ENCODE data around the gene FAM163B.

DNA sequence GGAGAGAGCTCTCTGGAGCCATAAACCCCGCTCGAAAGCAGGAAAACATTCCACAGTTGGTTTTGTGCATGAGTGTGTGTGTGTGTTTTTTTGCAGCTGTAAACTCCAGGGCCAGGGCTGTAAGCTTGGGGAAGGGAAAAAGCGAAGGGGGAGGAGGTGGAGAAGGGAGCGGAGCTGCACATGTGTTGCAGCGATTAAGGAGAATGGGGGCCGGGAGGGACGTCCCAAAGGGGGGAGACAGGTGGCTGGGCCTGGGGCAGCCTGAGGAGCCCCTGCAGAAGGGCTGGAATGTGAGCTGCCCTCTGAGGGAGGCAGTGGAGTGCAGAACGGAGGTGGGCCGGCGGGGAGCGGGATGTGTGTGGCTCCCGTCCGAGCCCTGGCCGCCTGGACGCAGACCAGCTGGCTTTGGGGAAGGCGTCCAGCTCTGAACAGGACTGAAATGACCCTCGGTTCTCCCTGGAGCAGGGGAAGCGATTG is 81.7 kb downstream of the FAM163B start:
- TF ChIP-seq, protein P1, sequence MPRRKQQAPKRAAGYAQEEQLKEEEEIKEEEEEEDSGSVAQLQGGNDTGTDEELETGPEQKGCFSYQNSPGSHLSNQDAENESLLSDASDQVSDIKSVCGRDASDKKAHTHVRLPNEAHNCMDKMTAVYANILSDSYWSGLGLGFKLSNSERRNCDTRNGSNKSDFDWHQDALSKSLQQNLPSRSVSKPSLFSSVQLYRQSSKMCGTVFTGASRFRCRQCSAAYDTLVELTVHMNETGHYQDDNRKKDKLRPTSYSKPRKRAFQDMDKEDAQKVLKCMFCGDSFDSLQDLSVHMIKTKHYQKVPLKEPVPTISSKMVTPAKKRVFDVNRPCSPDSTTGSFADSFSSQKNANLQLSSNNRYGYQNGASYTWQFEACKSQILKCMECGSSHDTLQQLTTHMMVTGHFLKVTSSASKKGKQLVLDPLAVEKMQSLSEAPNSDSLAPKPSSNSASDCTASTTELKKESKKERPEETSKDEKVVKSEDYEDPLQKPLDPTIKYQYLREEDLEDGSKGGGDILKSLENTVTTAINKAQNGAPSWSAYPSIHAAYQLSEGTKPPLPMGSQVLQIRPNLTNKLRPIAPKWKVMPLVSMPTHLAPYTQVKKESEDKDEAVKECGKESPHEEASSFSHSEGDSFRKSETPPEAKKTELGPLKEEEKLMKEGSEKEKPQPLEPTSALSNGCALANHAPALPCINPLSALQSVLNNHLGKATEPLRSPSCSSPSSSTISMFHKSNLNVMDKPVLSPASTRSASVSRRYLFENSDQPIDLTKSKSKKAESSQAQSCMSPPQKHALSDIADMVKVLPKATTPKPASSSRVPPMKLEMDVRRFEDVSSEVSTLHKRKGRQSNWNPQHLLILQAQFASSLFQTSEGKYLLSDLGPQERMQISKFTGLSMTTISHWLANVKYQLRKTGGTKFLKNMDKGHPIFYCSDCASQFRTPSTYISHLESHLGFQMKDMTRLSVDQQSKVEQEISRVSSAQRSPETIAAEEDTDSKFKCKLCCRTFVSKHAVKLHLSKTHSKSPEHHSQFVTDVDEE (CRISPR knock-in tag; IDR thresholded peaks at IDR 0.05), result no peak
- TF ChIP-seq, protein P2, sequence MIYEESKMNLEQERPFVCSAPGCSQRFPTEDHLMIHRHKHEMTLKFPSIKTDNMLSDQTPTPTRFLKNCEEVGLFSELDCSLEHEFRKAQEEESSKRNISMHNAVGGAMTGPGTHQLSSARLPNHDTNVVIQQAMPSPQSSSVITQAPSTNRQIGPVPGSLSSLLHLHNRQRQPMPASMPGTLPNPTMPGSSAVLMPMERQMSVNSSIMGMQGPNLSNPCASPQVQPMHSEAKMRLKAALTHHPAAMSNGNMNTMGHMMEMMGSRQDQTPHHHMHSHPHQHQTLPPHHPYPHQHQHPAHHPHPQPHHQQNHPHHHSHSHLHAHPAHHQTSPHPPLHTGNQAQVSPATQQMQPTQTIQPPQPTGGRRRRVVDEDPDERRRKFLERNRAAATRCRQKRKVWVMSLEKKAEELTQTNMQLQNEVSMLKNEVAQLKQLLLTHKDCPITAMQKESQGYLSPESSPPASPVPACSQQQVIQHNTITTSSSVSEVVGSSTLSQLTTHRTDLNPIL (CRISPR knock-in tag; IDR thresholded peaks at IDR 0.05; ENCODE audit: low read depth), result no peak
